ENCODE measurements around the gene LAMB3. TPM values are rescaled to one million over a fixed set of nuclear protein-coding genes. Genes with fewer than 3 reads are reported as not detected.

LAMB3 gene
- total RNA-seq, 1 donor, result 14.2 TPM

- no peak overlapping the region for H3K4me3 ChIP-seq (ENCODE audit: low read depth, low read length)
- no peak for TF ChIP-seq CTCF (IDR thresholded peaks at IDR 0.05; ENCODE audit: insufficient read depth, low read depth, low read length)
- no peak for DNase-seq (ENCODE audit: low read depth)
Observed at GRCh38 chr1:209609041-209609790, 43.0 kb downstream of the LAMB3 start.

GRCh38 chr1:209607795-209608178, 44.4 kb downstream of the LAMB3 start:
- no peak for DNase-seq (ENCODE audit: low read depth)
- TF ChIP-seq CTCF (IDR thresholded peaks at IDR 0.05; ENCODE audit: insufficient read depth, low read depth, low read length), result no peak
- H3K4me3 ChIP-seq (ENCODE audit: low read depth, low read length), result no peak overlapping the region

GRCh38 chr1:209607102-209607794, 45.0 kb downstream of the LAMB3 start:
- no peak for DNase-seq (ENCODE audit: low read depth)
- no peak for TF ChIP-seq CTCF (IDR thresholded peaks at IDR 0.05; ENCODE audit: insufficient read depth, low read depth, low read length)
- H3K4me3 ChIP-seq (ENCODE audit: low read depth, low read length), result no peak overlapping the region

- TF ChIP-seq CTCF (IDR thresholded peaks at IDR 0.05; ENCODE audit: insufficient read depth, low read depth, low read length), result no peak
- no peak for DNase-seq (ENCODE audit: low read depth)
- no peak overlapping the region for H3K4me3 ChIP-seq (ENCODE audit: low read depth, low read length)
Observed at GRCh38 chr1:209603877-209604276, 48.3 kb downstream of the LAMB3 start.

- peak; percentile 43 for DNase-seq (ENCODE audit: low read depth)
- peak; percentile 69 for TF ChIP-seq CTCF (IDR thresholded peaks at IDR 0.05; ENCODE audit: insufficient read depth, low read depth, low read length)
- no peak overlapping the region for H3K4me3 ChIP-seq (ENCODE audit: low read depth, low read length)
Observed at GRCh38 chr1:209601809-209602657, 50.2 kb downstream of the LAMB3 start.

- DNase-seq (ENCODE audit: low read depth), result no peak
- no peak overlapping the region for H3K4me3 ChIP-seq (ENCODE audit: low read depth, low read length)
- TF ChIP-seq CTCF (IDR thresholded peaks at IDR 0.05; ENCODE audit: insufficient read depth, low read depth, low read length), result no peak
Observed at GRCh38 chr1:209600541-209600940, 51.7 kb downstream of the LAMB3 start.

Measured in fibroblast of villous mesenchyme (primary cell).